ENCODE results near the gene ARFRP1. TPM values are rescaled to one million over a fixed set of nuclear protein-coding genes. Genes with fewer than 3 reads are reported as not detected.

ARFRP1 gene
- total and polyA plus RNA-seq, 2 of the 13 experiments (the other 11 are each of a cell fraction or from before 2014, with no cell fraction given), result 32.0 to 51.1 TPM

DNA sequence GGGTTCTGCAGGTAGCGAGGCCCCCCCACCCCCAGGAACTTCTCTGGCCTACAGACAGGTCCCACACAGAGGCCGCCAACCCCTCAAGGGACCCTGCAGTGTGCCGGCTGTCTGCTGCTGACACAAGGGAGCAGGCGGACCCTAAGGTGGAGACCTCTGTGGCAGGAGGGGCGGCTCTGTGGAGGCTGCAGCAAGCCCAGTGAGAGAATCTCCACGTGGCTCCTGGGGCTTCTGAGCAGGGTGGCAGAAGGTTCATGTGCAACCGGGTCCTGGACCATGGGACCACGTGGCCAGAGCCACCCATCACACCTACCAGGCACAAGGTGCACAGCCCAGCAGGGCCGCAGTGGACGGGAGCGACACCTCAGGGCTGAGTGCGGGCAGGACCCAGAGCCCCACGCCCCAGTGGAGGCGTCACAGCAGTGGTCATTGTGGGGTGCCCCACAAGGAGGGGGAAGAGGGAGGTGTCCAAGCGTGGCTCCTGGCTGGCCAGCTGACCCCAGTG, 4.3 kb downstream of the ARFRP1 start:
- no peak for DNase-seq (ENCODE audit: low spot score)
- Histone ChIP-seq H3K27ac (ENCODE audit: extremely low read length, insufficient read depth, low read length) (no peak overlapping the region), H4K20me1 (ENCODE audit: insufficient read depth, low read length) (peaks cover 10% of the 10 kb centered on the region; the same call in 1 of the 2 replicates), H2AFZ (ENCODE audit: low read length) (no peak overlapping the region), H3K79me2 (ENCODE audit: insufficient read depth, low read length) (peaks cover 26% of the 10 kb centered on the region), H3K9me3 (ENCODE audit: low read length) (no peaks in the 10 kb centered on the region), H3K4me2 (ENCODE audit: low read depth, low read length) (no peak overlapping the region), H3K36me3 (replicated peaks in 1 of 2; ENCODE audit: control insufficient read depth in 1 of 2, insufficient read depth in 2 of 2, low read length in 2 of 2) (peaks cover 17 to 32% of the 10 kb centered on the region in 2 experiments), H3K9ac (ENCODE audit: insufficient read depth, low read depth, low read length) (no peak overlapping the region), H3K4me3 (replicated peaks in 1 of 3; ENCODE audit: insufficient read depth in 1 of 3, low read depth in 2 of 3, low read length in 3 of 3) (no peak overlapping the region), H3K4me1 (ENCODE audit: insufficient read depth, low read length) (peaks cover 11% of the 10 kb centered on the region), H3K27me3 (ENCODE audit: control insufficient read depth in 1 of 2, insufficient read depth in 2 of 2, low read length in 2 of 2) (no peaks in the 10 kb centered on the region; a peak in 1 of 5 replicates)
- no peak for FAIRE-seq
- in situ Hi-C loops (cut with HindIII; ENCODE audit: extremely low pct_ligation_motif_present, low pct_unique_long_range_greater_than_20kb) (loop anchor here (10.0 kb wide), 1 partner anchor 81 kb away; no protein-coding TSS in a partner anchor), intact Hi-C loops (cut with micrococcal nuclease; ENCODE audit: unreplicated experiment) (no loop called here)
- BruUV-seq (replicated peaks), result no TSS peak
- WGBS (ENCODE audit: low lambda C conversion rate), result 95% methylated on average over 12 of the region's 15 CpGs
- no peak for ATAC-seq
- ChIA-PET CTCF (ENCODE audit: low intra/inter-chr PET ratio, low total read pairs) (no interaction called here), POLR2A (interaction anchor here (1.5 to 12.4 kb wide), 3 partner anchors 33 to 161 kb away, joined by 5 to 190 read pairs (median 5); partner anchors contain the start of genes LIME1, SLC2A4RG and TPD52L2)
- TF ChIP-seq ZNF577 (CRISPR knock-in tag; IDR thresholded peaks at IDR 0.05; ENCODE audit: borderline replicate concordance, low read depth) (no peak), ZBTB7A (CRISPR knock-in tag; IDR thresholded peaks at IDR 0.05) (0 out of 2 replicates have a peak, but pooled peaks have one; percentile 40), HNRNPL (IDR thresholded peaks at IDR 0.05; ENCODE audit: low read depth, low read length) (0 out of 2 replicates have a peak, but pooled peaks have one; percentile 25), FOXO1 (CRISPR knock-in tag; IDR thresholded peaks at IDR 0.05) (no peak), POLR2G (IDR thresholded peaks at IDR 0.05; ENCODE audit: low read depth, low read length) (0 out of 2 replicates have a peak, but pooled peaks have one; percentile 24), SIX1 (CRISPR knock-in tag; IDR thresholded peaks at IDR 0.05; ENCODE audit: borderline replicate concordance) (no peak), ELF3 (CRISPR knock-in tag; IDR thresholded peaks at IDR 0.05) (no peak), ZFY (CRISPR knock-in tag; IDR thresholded peaks at IDR 0.05) (0 out of 2 replicates have a peak, but pooled peaks have one; percentile 2), HDAC2 (CRISPR knock-in tag; IDR thresholded peaks at IDR 0.05) (no peak), ARID2 (CRISPR knock-in tag; IDR thresholded peaks at IDR 0.05; ENCODE audit: borderline replicate concordance) (0 out of 2 replicates have a peak, but pooled peaks have one; percentile 44), NFIB (CRISPR knock-in tag; IDR thresholded peaks at IDR 0.05; ENCODE audit: borderline replicate concordance) (0 out of 2 replicates have a peak, but pooled peaks have one; percentile 54), ZNF558 (CRISPR knock-in tag; IDR thresholded peaks at IDR 0.05; ENCODE audit: borderline replicate concordance) (no peak), EED (CRISPR knock-in tag; IDR thresholded peaks at IDR 0.05) (no peak), AGO2 (optimal IDR thresholded peaks at IDR 0.05; ENCODE audit: low read depth, low read length) (peak; percentile 99), NRL (CRISPR knock-in tag; IDR thresholded peaks at IDR 0.05; ENCODE audit: borderline replicate concordance) (peak; percentile 66; the same call in 1 of the 2 replicates), MIXL1 (CRISPR knock-in tag; IDR thresholded peaks at IDR 0.05) (no peak), ZNF713 (CRISPR knock-in tag; IDR thresholded peaks at IDR 0.05) (no peak), RBFOX2 (IDR thresholded peaks at IDR 0.05; ENCODE audit: low read depth, low read length) (peak; percentile 90)
- TF ChIP-seq, protein P1, sequence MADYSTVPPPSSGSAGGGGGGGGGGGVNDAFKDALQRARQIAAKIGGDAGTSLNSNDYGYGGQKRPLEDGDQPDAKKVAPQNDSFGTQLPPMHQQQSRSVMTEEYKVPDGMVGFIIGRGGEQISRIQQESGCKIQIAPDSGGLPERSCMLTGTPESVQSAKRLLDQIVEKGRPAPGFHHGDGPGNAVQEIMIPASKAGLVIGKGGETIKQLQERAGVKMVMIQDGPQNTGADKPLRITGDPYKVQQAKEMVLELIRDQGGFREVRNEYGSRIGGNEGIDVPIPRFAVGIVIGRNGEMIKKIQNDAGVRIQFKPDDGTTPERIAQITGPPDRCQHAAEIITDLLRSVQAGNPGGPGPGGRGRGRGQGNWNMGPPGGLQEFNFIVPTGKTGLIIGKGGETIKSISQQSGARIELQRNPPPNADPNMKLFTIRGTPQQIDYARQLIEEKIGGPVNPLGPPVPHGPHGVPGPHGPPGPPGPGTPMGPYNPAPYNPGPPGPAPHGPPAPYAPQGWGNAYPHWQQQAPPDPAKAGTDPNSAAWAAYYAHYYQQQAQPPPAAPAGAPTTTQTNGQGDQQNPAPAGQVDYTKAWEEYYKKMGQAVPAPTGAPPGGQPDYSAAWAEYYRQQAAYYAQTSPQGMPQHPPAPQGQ (CRISPR knock-in tag; IDR thresholded peaks at IDR 0.05; ENCODE audit: borderline replicate concordance), result no peak
- TF ChIP-seq, protein P2, sequence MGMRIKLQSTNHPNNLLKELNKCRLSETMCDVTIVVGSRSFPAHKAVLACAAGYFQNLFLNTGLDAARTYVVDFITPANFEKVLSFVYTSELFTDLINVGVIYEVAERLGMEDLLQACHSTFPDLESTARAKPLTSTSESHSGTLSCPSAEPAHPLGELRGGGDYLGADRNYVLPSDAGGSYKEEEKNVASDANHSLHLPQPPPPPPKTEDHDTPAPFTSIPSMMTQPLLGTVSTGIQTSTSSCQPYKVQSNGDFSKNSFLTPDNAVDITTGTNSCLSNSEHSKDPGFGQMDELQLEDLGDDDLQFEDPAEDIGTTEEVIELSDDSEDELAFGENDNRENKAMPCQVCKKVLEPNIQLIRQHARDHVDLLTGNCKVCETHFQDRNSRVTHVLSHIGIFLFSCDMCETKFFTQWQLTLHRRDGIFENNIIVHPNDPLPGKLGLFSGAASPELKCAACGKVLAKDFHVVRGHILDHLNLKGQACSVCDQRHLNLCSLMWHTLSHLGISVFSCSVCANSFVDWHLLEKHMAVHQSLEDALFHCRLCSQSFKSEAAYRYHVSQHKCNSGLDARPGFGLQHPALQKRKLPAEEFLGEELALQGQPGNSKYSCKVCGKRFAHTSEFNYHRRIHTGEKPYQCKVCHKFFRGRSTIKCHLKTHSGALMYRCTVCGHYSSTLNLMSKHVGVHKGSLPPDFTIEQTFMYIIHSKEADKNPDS (CRISPR knock-in tag; IDR thresholded peaks at IDR 0.05), result 0 out of 2 replicates have a peak, but pooled peaks have one; percentile 35
- TF ChIP-seq, protein P3, sequence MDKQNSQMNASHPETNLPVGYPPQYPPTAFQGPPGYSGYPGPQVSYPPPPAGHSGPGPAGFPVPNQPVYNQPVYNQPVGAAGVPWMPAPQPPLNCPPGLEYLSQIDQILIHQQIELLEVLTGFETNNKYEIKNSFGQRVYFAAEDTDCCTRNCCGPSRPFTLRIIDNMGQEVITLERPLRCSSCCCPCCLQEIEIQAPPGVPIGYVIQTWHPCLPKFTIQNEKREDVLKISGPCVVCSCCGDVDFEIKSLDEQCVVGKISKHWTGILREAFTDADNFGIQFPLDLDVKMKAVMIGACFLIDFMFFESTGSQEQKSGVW (CRISPR knock-in tag; IDR thresholded peaks at IDR 0.05; ENCODE audit: borderline replicate concordance), result no peak
